Stimulated activated CD4-positive, alpha-beta T cell treated with anti-CD3 and anti-CD28 coated beads, TNF-alpha, amount 100 ng/mL, for 4 hours (primary cell): ENCODE results near the gene TET1.
"Not testable (repeated sequence)": the region's sequence is repeated elsewhere in the genome, so short reads cannot be mapped to it uniquely, and the experiment has no call there.

Experiments
- DNase-seq, 3 experiments: peaks; one replicate each; pipeline ENCODE4 v3.0.0-alpha.2; 2020; ENCODE audit warnings: low read depth in 3 of 3

Gene TET1

DNA sequence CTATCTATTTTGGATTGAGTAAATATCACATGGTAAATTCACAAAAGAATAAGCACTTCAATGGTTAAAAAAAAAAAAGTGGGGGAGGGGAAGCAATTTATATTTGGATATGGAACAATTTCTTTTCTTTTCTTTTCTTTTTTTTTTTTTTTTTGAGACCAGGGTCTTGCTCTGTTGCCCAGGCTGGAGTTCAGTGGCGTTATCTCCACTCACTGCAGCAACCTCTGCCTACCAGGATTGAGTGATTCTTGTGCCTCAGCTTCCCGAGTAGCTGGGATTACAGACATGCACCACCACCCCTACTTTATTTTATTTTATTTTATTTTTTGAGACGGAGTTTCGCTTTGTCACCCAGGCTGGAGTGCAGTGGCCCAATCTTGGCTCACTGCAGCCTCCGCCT, 148.8 kb downstream of the TET1 start:
- DNase-seq: not testable (repeated sequence)

DNA sequence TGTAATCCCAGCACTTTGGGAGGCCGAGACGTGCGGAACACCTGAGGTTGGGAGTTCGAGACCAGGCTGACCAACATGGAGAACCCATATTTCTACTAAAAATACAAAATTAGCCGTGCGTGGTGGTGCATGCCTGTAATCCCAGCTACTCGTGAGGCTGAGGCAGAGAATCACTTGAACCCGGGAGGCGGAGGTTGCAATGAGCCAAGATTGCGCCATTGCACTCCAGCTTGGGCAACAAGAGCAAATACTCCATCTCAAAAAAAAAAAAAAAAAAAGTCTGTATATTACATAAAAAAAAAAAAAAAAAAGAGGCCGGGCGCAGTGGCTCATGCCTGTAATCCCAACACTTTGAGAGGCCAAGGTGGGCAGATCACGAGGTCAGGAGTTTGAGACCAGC, 152.9 kb downstream of the TET1 start:
- DNase-seq: not testable (repeated sequence)

DNA sequence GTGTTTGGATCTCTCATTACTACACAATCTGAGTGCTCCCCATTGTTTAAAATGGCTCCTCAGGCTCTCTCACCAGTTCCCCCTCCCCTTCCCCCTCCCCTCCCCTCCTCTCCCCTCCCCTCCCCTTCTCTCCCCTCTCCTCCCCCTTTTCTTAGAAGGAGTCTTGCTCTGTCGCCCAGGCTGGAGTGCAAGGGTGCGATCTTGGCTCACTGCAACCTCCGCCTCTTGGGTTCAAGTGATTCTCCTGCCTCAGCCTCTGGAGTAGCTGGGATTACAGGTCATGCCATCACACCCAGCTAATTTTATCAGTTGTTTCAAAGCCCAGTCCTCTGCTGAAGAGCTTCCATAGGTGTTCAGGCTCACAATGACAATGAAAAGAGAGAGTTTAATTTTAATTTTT, 157.3 kb downstream of the TET1 start:
- no peak for DNase-seq

DNA sequence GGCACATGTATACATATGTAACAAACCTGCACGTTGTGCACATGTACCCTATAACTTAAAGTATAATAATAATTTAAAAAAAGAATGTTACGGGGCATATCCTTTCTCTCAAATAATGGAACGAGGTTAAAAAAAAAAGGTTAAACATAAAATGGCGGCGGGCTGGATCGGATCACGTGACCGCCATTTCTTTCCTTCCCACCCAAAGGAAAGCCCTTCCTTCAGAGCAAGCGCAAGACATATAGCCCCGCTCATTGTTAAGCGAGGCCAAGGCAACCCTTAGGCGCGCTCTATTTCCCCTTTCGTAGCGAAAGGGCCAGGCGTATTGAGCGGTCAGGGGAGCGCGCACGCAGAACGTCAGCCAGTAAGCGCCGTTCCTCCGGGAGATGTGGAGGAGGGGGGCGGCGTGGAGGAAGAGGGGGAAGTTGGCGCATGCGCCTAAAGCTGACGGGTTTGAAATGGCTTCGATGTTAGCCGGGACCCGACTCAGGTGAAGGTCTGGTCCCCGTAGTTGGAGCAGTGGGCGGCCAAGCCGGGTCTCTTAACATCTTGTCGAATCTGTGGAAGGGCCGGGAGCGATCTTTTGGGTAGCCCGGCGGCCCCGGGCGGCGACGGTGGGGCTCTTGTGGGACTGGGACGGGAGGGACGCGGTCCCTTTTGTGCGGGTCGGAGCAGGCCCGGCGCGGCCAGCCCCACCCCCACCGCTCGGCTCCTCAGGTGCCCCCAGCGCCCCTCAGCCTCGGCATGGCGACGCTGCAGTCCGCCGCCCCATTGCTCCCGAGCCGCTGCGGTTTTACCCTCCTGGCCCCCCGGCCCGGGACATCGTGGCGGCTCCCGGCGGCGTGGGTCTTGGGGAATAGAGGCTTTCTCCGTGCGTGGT, 160.9 kb downstream of the TET1 start, which contains the start of gene CCAR1:
CCAR1 (plus strand) TSS at position 447 of the 880 bp plus-strand sequence. CDS start 1,266 bp downstream, outside the sequence.
- peak; percentile 95 to 97 (median 96) for DNase-seq

DNA sequence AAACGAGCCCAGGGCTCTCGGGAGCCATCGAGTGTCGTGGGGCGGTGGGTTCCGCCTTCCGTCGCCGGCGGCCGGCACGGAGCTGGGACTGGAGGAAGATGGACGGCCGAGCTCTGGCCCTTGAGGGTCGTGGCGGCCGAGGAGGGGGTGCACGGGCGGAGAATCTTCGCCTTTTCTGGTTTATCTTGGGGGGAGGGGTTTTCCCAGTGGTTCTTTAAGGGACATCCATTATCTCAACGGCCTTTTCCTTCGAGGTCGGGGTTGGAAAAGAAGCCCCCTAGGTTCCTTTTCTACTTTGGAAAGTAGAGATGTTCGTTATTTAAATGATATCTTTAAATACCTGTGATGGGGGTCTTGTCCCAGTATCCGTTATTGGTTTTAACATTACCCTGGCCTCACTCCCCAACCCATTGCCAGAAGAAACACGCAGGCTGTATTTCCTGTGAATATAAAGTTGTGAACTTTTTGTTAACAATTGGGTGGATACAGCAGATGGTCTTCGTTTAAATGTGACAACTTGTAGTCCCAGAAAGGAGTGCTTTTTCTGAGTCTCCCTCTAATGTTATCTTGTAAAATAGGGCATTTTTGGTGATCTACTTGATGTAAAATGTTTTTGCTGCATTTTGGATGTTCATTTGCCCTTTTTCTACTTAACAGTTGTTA, 161.7 kb downstream of the TET1 start:
- DNase-seq: no peak

DNA sequence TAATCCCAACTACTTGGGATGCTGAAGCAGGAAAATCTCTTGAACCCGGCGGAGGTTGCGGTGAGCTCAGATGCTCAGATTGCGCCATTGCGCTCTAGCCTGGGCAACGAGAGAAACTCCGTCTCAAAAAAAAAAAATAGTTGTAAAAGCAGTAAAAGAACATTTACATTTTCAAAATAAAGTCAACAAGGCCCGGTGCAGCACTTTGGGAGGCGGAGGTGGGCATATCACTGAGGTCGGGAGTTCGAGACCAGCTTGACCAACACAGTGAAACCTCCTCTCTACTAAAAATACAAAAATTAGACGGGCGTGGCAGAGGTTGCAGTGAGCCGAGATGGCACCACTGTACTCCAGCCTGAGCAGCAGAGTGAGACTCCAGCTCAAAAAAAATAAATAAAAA, 164.9 kb downstream of the TET1 start:
- no peak for DNase-seq

DNA sequence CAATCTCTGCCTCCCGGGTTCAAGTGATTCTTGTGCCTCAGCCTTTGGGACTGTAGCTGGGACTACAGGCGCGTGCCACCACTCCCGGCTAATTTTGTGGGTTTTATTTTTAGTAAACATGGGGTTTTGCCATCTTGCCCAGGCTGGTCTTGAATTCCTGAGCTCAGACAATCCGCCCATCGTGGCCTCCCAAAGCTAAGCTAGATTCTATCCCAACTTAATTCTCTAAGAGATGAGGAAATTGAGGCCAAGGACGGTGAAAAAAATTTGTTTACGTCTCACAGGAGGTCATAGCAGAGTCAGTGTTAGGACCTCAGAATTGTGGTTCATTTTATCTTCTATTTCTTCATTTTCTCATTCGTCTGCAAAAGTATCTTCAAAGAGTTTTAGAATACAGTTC, 167.0 kb downstream of the TET1 start:
- DNase-seq: no peak

DNA sequence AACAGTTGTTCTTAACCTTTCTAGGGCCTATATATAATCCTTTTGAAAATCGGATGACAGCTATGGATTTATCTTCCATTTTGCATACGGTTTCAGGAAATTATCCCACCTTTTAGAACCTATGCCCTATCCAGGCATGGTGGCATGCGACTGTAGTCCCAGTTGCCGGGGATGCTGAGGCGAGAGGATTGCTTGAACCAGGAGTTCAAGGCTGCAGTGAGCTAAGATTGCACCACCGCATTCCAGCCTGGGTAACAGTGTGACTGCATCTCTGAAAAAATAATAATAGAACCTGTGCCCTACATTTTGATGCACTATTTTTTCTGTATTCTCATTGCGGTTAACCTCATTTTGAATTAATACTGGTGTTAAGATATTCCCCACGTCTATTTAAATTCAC, 172.5 kb downstream of the TET1 start:
- no peak for DNase-seq

DNA sequence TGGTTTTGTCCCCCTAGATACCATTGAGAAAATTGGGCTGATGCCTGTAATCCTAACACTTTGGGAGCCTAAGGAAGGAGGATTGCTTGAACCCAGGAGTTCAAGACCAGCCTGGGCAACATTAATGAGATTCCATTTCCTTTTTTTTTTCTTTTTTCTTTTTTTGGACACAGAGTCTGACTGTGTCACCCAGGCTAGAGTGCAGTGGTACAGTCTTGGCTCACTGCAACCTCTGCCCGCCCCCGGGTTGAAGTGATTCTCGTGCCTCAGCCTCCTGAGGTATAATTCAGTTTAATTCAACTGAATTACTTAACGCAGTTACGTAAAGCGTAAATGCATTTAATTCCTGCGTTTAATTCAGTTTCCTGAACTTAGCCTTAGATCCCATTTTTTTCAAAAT, 174.2 kb downstream of the TET1 start:
- no peak for DNase-seq

DNA sequence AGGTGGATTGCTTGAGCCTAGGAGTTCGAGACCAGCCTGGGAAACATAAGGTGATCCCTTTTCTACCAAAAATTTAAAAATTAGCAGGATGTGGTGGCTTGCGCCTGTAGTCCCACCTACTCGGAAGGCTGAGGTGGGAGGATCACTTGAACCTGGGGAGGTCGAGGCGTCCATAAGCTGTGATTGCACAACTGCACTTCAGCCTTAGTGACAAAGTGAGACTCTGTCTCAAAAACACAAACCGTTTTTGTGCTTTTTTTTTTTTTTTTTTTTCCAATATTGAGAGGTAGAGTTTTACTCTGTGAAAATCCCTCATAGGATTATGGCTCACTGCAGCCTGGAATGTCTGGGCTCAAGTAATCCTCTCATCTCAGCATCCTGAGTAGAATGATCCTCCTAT, 175.0 kb downstream of the TET1 start:
- DNase-seq: no peak

DNA sequence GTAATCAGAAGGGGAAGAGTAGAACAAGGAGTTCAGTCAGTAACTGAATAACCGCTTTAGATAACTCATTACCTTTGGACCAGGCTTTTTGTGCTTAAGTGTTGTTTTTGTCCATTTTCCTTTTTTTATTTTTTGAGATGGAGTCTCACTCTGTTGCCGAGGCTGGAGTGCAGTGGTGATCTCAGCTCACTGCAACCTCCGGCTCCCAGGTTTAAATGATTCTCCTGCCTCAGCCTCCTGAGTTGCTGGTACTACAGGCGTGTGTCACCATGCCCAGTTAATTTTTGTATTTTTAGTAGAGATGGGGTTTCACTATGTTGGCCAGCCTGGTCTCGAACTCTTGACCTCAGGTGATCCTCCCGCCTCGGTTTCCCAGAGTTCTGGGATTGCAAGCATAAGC, 175.6 kb downstream of the TET1 start:
- DNase-seq: not testable (repeated sequence)

DNA sequence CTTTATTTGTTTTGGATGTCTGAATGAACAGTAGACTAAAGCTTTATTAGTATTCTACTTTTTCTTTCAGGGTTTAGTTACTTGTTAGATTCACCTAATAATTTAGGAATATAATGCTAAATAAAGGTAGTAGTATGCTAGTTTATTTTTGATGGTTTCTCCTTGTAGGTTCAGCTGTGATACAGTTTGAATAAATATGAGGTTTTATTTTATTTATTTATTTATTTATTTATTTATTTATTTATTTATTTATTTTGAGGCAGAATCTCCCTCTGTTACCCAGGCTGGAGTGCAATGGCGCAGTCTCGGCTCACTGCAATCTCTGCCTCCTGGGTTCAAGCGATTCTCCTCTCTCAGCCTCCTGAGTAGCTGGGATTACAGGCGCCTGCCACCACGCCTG, 180.5 kb downstream of the TET1 start:
- DNase-seq: not testable (repeated sequence)

DNA sequence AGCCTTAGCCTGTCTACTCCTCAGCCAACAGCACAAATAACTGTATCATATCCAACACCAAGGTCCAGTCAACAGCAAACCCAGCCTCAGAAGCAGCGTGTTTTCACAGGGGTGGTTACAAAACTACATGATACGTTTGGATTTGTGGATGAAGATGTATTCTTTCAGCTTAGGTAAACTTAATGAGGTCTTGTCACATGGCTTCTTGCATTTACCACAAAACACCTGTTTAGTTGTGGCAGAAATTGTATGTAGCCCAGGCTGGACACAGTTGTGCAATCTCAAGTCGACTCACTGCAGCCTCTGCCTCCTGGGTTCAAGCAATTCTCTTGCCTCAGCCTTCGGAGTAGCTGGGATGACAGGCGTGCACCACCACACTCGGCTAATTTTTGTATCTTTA, 182.3 kb downstream of the TET1 start:
- DNase-seq: no peak
